GM23338 (cell line): ENCODE measurements around the gene RIC8A. TPM values are rescaled to one million over a fixed set of nuclear protein-coding genes. Genes with fewer than 3 reads are reported as not detected.
"Not testable (repeated sequence)": the region's sequence is repeated elsewhere in the genome, so short reads cannot be mapped to it uniquely, and the experiment has no call there.

Experiments used
- ATAC-seq: fragments of 200-7000 bp; cut with Tn5 transposase; 3 replicates; pipeline ENCODE4 v1.9.1; 2020
- DNase-seq: peaks from one replicate; pipeline ENCODE4 v3.0.0-alpha.2; 2015; ENCODE audit warnings: low spot score
- H2AFZ ChIP-seq: fragments of 200-600 bp; sonication (generic); 2 replicates; pipeline ENCODE4 v1.8.0; 2016; ENCODE audit warnings: antibody characterized with exemption, mild to moderate bottlenecking, moderate library complexity
- H3F3A ChIP-seq: fragments of 200-600 bp; sonication (generic); replicated peaks from 2 replicates; pipeline ENCODE4 v1.8.0; 2017; ENCODE audit warnings: antibody characterized with exemption, mixed run types, low read depth
- H3K27ac ChIP-seq: fragments of 200-600 bp; sonication (generic); 2 replicates; pipeline ENCODE4 v1.6.1; 2016; ENCODE audit warnings: low read depth
- H3K27me3 ChIP-seq: fragments of 200-600 bp; sonication (generic); 2 replicates; pipeline ENCODE4 v1.8.0; 2016; ENCODE audit warnings: mild to moderate bottlenecking, mixed run types, moderate library complexity; ENCODE audit not compliant: insufficient read depth
- H3K36me3 ChIP-seq: fragments of 200-600 bp; sonication (generic); 2 replicates; pipeline ENCODE4 v1.8.0; 2016; ENCODE audit warnings: mild to moderate bottlenecking; ENCODE audit not compliant: insufficient read depth
- H3K4me1 ChIP-seq: fragments of 200-600 bp; sonication (generic); 2 replicates; pipeline ENCODE4 v1.8.0; 2016; ENCODE audit warnings: mild to moderate bottlenecking, moderate library complexity; ENCODE audit not compliant: insufficient read depth
- H3K4me2 ChIP-seq: fragments of 200-600 bp; sonication (generic); 2 replicates; pipeline ENCODE4 v1.7.1; 2017; ENCODE audit warnings: mixed run types
- H3K4me3 ChIP-seq: fragments of 200-600 bp; sonication (generic); 2 replicates; pipeline ENCODE4 v1.6.1; 2016; ENCODE audit warnings: mixed run types
- H3K79me2 ChIP-seq: fragments of 200-600 bp; sonication (generic); replicated peaks from 2 replicates; pipeline ENCODE4 v1.8.0; 2017; ENCODE audit warnings: mild to moderate bottlenecking; ENCODE audit not compliant: insufficient read depth
- H3K9me2 ChIP-seq: fragments of 200-600 bp; sonication (generic); 2 replicates; pipeline ENCODE4 v1.8.0; 2017; ENCODE audit not compliant: insufficient read depth
- H4K20me1 ChIP-seq: fragments of 200-600 bp; sonication (generic); replicated peaks from 2 replicates; pipeline ENCODE4 v1.8.0; 2017; ENCODE audit warnings: mild to moderate bottlenecking; ENCODE audit not compliant: insufficient read depth
- H3K27ac Mint-ChIP-seq: 2 replicates; pipeline ENCODE4 v1.8.0; 2020; ENCODE audit warnings: inconsistent platforms, mild to moderate bottlenecking, moderate library complexity, mixed read lengths
- H3K27me3 Mint-ChIP-seq: 3 replicates; pipeline ENCODE4 v1.8.0; 2022; ENCODE audit warnings: low read depth, mild to moderate bottlenecking, moderate library complexity, mixed read lengths, inconsistent platforms; ENCODE audit not compliant: insufficient read depth, poor library complexity
- H3K36me3 Mint-ChIP-seq: 3 replicates; pipeline ENCODE4 v1.8.0; 2021; ENCODE audit warnings: low read depth, mild to moderate bottlenecking, inconsistent platforms, moderate library complexity, mixed read lengths
- H3K4me1 Mint-ChIP-seq: 3 replicates; pipeline ENCODE4 v1.8.0; 2020; ENCODE audit warnings: mild to moderate bottlenecking, inconsistent platforms, mixed read lengths
- H3K4me3 Mint-ChIP-seq: 3 replicates; pipeline ENCODE4 v1.8.0; 2021; ENCODE audit warnings: moderate library complexity, mild to moderate bottlenecking, inconsistent platforms, mixed read lengths
- H3K9me3 Mint-ChIP-seq: 3 replicates; pipeline ENCODE4 v1.8.0; 2020; ENCODE audit warnings: moderate library complexity, mild to moderate bottlenecking, inconsistent platforms, mixed read lengths
- CREB1 ChIP-seq: fragments of 250-450 bp; sonication (Bioruptor Pico); IDR thresholded peaks from 2 replicates; pipeline ENCODE4 v1.5.0; 2020; ENCODE audit warnings: low read depth, mild to moderate bottlenecking, moderate library complexity
- CTCF ChIP-seq, 2 experiments: fragments of 200-600 bp in 1 of 2; sonication (generic) in 1 of 2; conservative IDR thresholded peaks; 2 replicates each; pipeline versions ENCODE4 v1.5.1 to v1.6.1; 2016 to 2017; ENCODE audit warnings: antibody characterized with exemption in 2 of 2, low read depth in 2 of 2, mild to moderate bottlenecking in 2 of 2, moderate library complexity in 1 of 2
- EZH2 ChIP-seq: fragments of 200-600 bp; sonication (generic); IDR thresholded peaks from one replicate; pipeline ENCODE4 v1.8.0; 2017; ENCODE audit warnings: antibody characterized with exemption, mild to moderate bottlenecking, low read depth; ENCODE audit not compliant: unreplicated experiment
- REST ChIP-seq: IDR thresholded peaks from one replicate; pipeline ENCODE4 v1.6.1; 2018; ENCODE audit warnings: antibody characterized with exemption; ENCODE audit not compliant: unreplicated experiment
- ZNF114 ChIP-seq: fragments of 250-450 bp; sonication (Bioruptor Pico); IDR thresholded peaks from 2 replicates; pipeline ENCODE4 v1.5.0; 2020; ENCODE audit warnings: mild to moderate bottlenecking, moderate library complexity
- ZNF462 ChIP-seq: fragments of 250-450 bp; sonication (Bioruptor Pico); IDR thresholded peaks from 2 replicates; pipeline ENCODE4 v1.5.0; 2020; ENCODE audit warnings: mild to moderate bottlenecking, moderate library complexity
- polyA plus RNA-seq: library from polyadenylated mRNA; unstranded; fragments of >200 nt; fragmentation: Nextera tagmentation; extraction: Ambion mirVana; gene quantifications from 2 replicates; pipeline ENCODE4 v1.2.1, GENCODE V29; 2016
- total RNA-seq: library from RNA; depleted of rRNA; stranded (reverse); fragments of >200 nt; shearing (Covaris generic); gene quantifications from 2 replicates; pipeline ENCODE4 v1.2.3, GENCODE V29; 2014

Gene RIC8A
- total and polyA plus RNA-seq, 2 experiments from 2014 or later = 23.6 to 81.3 TPM

- TF ChIP-seq ZNF462 (CRISPR knock-in tag) (no peak), ZNF114 (CRISPR knock-in tag) (no peak), REST (no peak), CREB1 (CRISPR knock-in tag) (no peak), CTCF (conservative IDR thresholded peaks at IDR 0.05; ENCODE audit: low read depth in 2 of 2) (no peak), EZH2 (no peak)
Observed at GRCh38 chr11:218815-219593, 11.5 kb downstream of the RIC8A start (continued).

- H3K4me2 ChIP-seq = not testable (repeated sequence)
Observed at GRCh38 chr11:220641-221215, 13.2 kb downstream of the RIC8A start.

More at GRCh38 chr11:220641-221215, 13.2 kb downstream of the RIC8A start:
- not testable (repeated sequence) for H3F3A ChIP-seq, H3K27ac ChIP-seq, H3K27ac Mint-ChIP-seq, H3K9me2 ChIP-seq, H3K4me1 ChIP-seq, H3K4me3 Mint-ChIP-seq, H4K20me1 ChIP-seq, ATAC-seq, H3K36me3 ChIP-seq, H3K9me3 Mint-ChIP-seq, H3K4me1 Mint-ChIP-seq, H3K4me3 ChIP-seq, H3K79me2 ChIP-seq, H3K27me3 ChIP-seq, H2AFZ ChIP-seq, DNase-seq
- peaks cover 14% of the 10 kb centered on the region; the same call in 2 of the 3 replicates for H3K36me3 Mint-ChIP-seq
- H3K27me3 Mint-ChIP-seq = peaks cover 15% of the 10 kb centered on the region
